HepG2 (cell line): ENCODE results near the gene EGLN1. TPM values are rescaled to one million over a fixed set of nuclear protein-coding genes. Genes with fewer than 3 reads are reported as not detected.
A peak's percentile ranks its signal among the peaks of the same experiment; 100 is the strongest.

Experiments used
- AGO2 ChIP-seq: fragments of 200-400 bp; formaldehyde crosslinking; optimal IDR thresholded peaks from 2 replicates; pipeline ENCODE3; 2017; ENCODE audit warnings: mild to moderate bottlenecking, low read depth, low read length, moderate library complexity
- ATRX ChIP-seq: sonication (generic); formaldehyde crosslinking; IDR thresholded peaks from 2 replicates; pipeline ENCODE4 v1.4.0; 2020; ENCODE audit warnings: missing genetic modification reagents, borderline replicate concordance
- CREBL2 ChIP-seq: sonication (generic); formaldehyde crosslinking; IDR thresholded peaks from 2 replicates; pipeline ENCODE4 v1.8.1; 2023; ENCODE audit warnings: missing genetic modification reagents, mild to moderate bottlenecking, borderline replicate concordance
- FOSL2 ChIP-seq: sonication (generic); formaldehyde crosslinking; IDR thresholded peaks from 2 replicates; pipeline ENCODE4 v1.4.0; 2020; ENCODE audit warnings: missing genetic modification reagents
- HNF1B ChIP-seq: sonication (generic); formaldehyde crosslinking; IDR thresholded peaks from 2 replicates; pipeline ENCODE4 v1.5.1; 2020; ENCODE audit warnings: mild to moderate bottlenecking, moderate library complexity, missing genetic modification reagents
- IKZF5 ChIP-seq: IDR thresholded peaks from 2 replicates; pipeline ENCODE4 v1.6.1; 2018; ENCODE audit warnings: missing genetic modification reagents, mild to moderate bottlenecking, missing compliant biosample characterization
- ISX ChIP-seq: sonication (generic); formaldehyde crosslinking; conservative IDR thresholded peaks from 2 replicates; pipeline ENCODE4 v1.5.0; 2020; ENCODE audit warnings: missing genetic modification reagents
- LBX2 ChIP-seq: sonication (generic); formaldehyde crosslinking; IDR thresholded peaks from 2 replicates; pipeline ENCODE4 v1.5.0; 2020; ENCODE audit warnings: missing genetic modification reagents, mild to moderate bottlenecking, borderline replicate concordance
- MAFF ChIP-seq: IDR thresholded peaks from 2 replicates; pipeline ENCODE4 v1.6.1; 2011; ENCODE audit warnings: low read depth, low read length, improper control_type of control experiment
- MXI1 ChIP-seq: IDR thresholded peaks from 3 replicates; pipeline ENCODE4 v1.6.1; 2012; ENCODE audit warnings: low read depth, low read length, inconsistent platforms, borderline replicate concordance
- NFRKB ChIP-seq: fragments of 450-650 bp; IDR thresholded peaks from 2 replicates; pipeline ENCODE4 v1.6.1; 2017
- RBAK ChIP-seq: sonication (generic); formaldehyde crosslinking; IDR thresholded peaks from 2 replicates; pipeline ENCODE4 v1.5.1; 2020; ENCODE audit warnings: mild to moderate bottlenecking, missing genetic modification reagents
- REPIN1 ChIP-seq: sonication (generic); formaldehyde crosslinking; IDR thresholded peaks from 2 replicates; pipeline ENCODE4 v1.8.0; 2022; ENCODE audit warnings: missing genetic modification reagents, low read depth, mild to moderate bottlenecking, borderline replicate concordance
- SAP130 ChIP-seq: IDR thresholded peaks from 2 replicates; pipeline ENCODE4 v1.6.1; 2016; ENCODE audit warnings: low read depth
- SP1 ChIP-seq, 2 experiments: fragments of 450-650 bp in 1 of 2; sonication (generic) in 1 of 2; formaldehyde crosslinking in 1 of 2; IDR thresholded peaks; 2 replicates each; pipeline versions ENCODE4 v1.4.0 to v1.6.1; 2016 to 2020; ENCODE audit warnings: missing genetic modification reagents in 1 of 2
- TGIF2 ChIP-seq: IDR thresholded peaks from 2 replicates; pipeline ENCODE4 v1.6.1; 2016; ENCODE audit warnings: control low read depth, missing compliant biosample characterization
- ZNF143 ChIP-seq: sonication (generic); formaldehyde crosslinking; IDR thresholded peaks from 2 replicates; pipeline ENCODE4 v1.4.0; 2020; ENCODE audit warnings: missing genetic modification reagents
- ZNF230 ChIP-seq: sonication (generic); formaldehyde crosslinking; IDR thresholded peaks from 2 replicates; pipeline ENCODE4 v1.4.0; 2020; ENCODE audit warnings: mild to moderate bottlenecking, missing genetic modification reagents
- ZNF235 ChIP-seq: sonication (generic); formaldehyde crosslinking; IDR thresholded peaks from 2 replicates; pipeline ENCODE4 v1.8.1; 2023; ENCODE audit warnings: mild to moderate bottlenecking, missing genetic modification reagents, borderline replicate concordance
- ZNF331 ChIP-seq: sonication (generic); formaldehyde crosslinking; IDR thresholded peaks from 2 replicates; pipeline ENCODE4 v1.4.0; 2020; ENCODE audit warnings: missing genetic modification reagents
- ZNF383 ChIP-seq: sonication (generic); formaldehyde crosslinking; IDR thresholded peaks from 2 replicates; pipeline ENCODE4 v1.4.0; 2020; ENCODE audit warnings: missing genetic modification reagents, mild to moderate bottlenecking, borderline replicate concordance
- ZNF441 ChIP-seq: sonication (generic); formaldehyde crosslinking; IDR thresholded peaks from 2 replicates; pipeline ENCODE4 v1.7.0; 2021; ENCODE audit warnings: missing genetic modification reagents, borderline replicate concordance
- polyA plus RNA-seq, 8 experiments: library from polyadenylated mRNA; depleted of rRNA in 3 of 8; stranded (reverse) in 7 of 8; unstranded in 1 of 8; fragments of >200 nt; fragmentation: Illumina TruSeq in 4 of 8; extraction: Trizol in 4 of 8; gene quantifications; 2 replicates each; pipeline versions ENCODE4 v1.2.1 to v1.2.3, GENCODE V29; 2011 to 2016; ENCODE audit warnings: low read depth in 4 of 8, missing spikeins in 1 of 8, mixed read lengths in 1 of 8; ENCODE audit not compliant: insufficient read depth in 1 of 8
- total RNA-seq, 5 experiments: library from RNA; depleted of rRNA; stranded (reverse); fragments of >200 nt; fragmentation: Illumina TruSeq; extraction: Trizol; gene quantifications; 2 replicates each; pipeline ENCODE4 v1.2.3, GENCODE V29; 2016; ENCODE audit warnings: low read depth in 1 of 5
- TF ChIP-seq, protein P1 (sequence below): sonication (generic); formaldehyde crosslinking; IDR thresholded peaks from 2 replicates; pipeline ENCODE4 v1.5.1; 2020; ENCODE audit warnings: missing genetic modification reagents, mild to moderate bottlenecking, borderline replicate concordance
- TF ChIP-seq, protein P2 (sequence below): sonication (generic); formaldehyde crosslinking; IDR thresholded peaks from 2 replicates; pipeline ENCODE4 v1.8.1; 2023; ENCODE audit warnings: mild to moderate bottlenecking, missing genetic modification reagents

Gene EGLN1
- total and polyA plus RNA-seq, 2 of the 13 experiments (the other 11 are each of a cell fraction or from before 2014, with no cell fraction given) = 34.4 to 44.1 TPM

DNA sequence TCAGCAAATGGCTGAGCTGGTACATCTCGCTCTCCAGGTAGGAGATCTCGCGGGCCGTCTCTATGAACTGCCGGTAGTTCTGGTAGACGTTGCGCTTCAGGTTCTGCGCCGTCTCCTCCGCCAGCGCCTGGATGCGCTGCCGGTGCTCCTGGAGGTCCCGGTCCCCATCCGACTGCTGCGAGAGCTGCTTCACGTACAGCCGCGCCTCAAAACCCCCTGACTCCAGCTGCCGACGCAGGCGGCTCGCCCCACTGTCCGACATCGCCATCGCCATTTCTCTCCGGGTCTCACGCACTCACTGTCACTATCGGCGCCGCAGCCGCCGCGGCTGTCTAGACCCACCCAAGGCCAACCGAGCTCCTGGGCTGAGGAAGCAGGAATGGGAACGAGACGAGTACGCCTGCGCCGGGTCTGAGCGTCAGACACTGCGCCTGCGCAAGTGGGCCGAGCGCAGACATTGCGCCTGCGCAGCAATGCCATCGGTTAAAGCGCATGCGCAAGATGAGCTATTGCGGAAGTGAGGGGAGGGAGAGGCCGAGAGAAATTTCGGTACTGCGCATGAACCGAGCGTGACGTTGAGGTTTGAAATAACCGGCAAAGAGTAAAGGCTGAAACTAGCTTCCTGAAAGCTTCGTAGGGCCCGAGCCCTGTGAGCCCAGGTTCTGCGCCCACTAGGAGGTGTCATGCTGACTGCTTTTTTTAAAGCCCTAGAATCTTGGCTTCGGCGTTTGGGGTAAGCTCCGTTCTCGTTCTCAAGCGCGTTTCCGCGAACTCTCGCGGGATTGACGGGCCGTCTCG lies 84.4 kb downstream of the EGLN1 start, which contains the start of gene EXOC8 (continued):
- TF ChIP-seq NFRKB (peak; percentile 58; the same call in 1 of the 2 replicates), HNF1B (CRISPR knock-in tag) (peak; percentile 90), ATRX (CRISPR knock-in tag) (no peak), AGO2 (no peak), ZNF235 (CRISPR knock-in tag) (0 out of 2 replicates have a peak, but pooled peaks have one; percentile 52), ZNF383 (CRISPR knock-in tag) (0 out of 2 replicates have a peak, but pooled peaks have one; percentile 78), FOSL2 (no peak), IKZF5 (CRISPR knock-in tag) (peak; percentile 45; the same call in 1 of the 2 replicates), MXI1 (peak; percentile 67; the same call in 2 of the 3 replicates), SP1 (IDR thresholded peaks at IDR 0.05) (no peak), SP1 (CRISPR knock-in tag; IDR thresholded peaks at IDR 0.05) (no peak; the same call in 1 of the 2 replicates), ZNF143 (CRISPR knock-in tag) (no peak), TGIF2 (CRISPR knock-in tag) (peak; percentile 12; the same call in 1 of the 2 replicates), CREBL2 (peak; percentile 41; the same call in 1 of the 2 replicates), SAP130 (CRISPR knock-in tag) (peak; percentile 94), LBX2 (peak; percentile 86; the same call in 1 of the 2 replicates), MAFF (peak; percentile 93; the same call in 1 of the 2 replicates), ZNF441 (no peak; the same call in 1 of the 2 replicates), ISX (CRISPR knock-in tag) (no peak), ZNF230 (CRISPR knock-in tag) (no peak), ZNF331 (CRISPR knock-in tag) (no peak), REPIN1 (CRISPR knock-in tag) (peak; percentile 62; the same call in 1 of the 2 replicates), RBAK (CRISPR knock-in tag) (no peak)
- TF ChIP-seq, protein P1, sequence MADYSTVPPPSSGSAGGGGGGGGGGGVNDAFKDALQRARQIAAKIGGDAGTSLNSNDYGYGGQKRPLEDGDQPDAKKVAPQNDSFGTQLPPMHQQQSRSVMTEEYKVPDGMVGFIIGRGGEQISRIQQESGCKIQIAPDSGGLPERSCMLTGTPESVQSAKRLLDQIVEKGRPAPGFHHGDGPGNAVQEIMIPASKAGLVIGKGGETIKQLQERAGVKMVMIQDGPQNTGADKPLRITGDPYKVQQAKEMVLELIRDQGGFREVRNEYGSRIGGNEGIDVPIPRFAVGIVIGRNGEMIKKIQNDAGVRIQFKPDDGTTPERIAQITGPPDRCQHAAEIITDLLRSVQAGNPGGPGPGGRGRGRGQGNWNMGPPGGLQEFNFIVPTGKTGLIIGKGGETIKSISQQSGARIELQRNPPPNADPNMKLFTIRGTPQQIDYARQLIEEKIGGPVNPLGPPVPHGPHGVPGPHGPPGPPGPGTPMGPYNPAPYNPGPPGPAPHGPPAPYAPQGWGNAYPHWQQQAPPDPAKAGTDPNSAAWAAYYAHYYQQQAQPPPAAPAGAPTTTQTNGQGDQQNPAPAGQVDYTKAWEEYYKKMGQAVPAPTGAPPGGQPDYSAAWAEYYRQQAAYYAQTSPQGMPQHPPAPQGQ (CRISPR knock-in tag) = no peak
- TF ChIP-seq, protein P2, sequence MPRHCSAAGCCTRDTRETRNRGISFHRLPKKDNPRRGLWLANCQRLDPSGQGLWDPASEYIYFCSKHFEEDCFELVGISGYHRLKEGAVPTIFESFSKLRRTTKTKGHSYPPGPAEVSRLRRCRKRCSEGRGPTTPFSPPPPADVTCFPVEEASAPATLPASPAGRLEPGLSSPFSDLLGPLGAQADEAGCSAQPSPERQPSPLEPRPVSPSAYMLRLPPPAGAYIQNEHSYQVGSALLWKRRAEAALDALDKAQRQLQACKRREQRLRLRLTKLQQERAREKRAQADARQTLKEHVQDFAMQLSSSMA (CRISPR knock-in tag) = no peak
